Sigmoid colon (tissue), 4 donors: Measurements from ENCODE around the gene SLC16A1.

Source experiments
- CTCF ChIP-seq, 4 experiments: fragments of 450-650 bp in 3 of 4; fragments of 200-600 bp in 1 of 4; IDR thresholded peaks; one replicate each; pipeline ENCODE4 v1.5.1; 2016 to 2019; ENCODE audit warnings: antibody characterized with exemption in 4 of 4, mild to moderate bottlenecking in 3 of 4, moderate library complexity in 2 of 4
- POLR2AphosphoS5 ChIP-seq, 4 donors: sonication (generic); formaldehyde crosslinking; IDR thresholded peaks; one replicate each; pipeline ENCODE4 v1.6.1; 2017; ENCODE audit warnings: antibody characterized with exemption in 4 of 4

GRCh38 chr1:112975336-112975735, 19.3 kb upstream of the SLC16A1 start:
- TF ChIP-seq CTCF (IDR thresholded peaks at IDR 0.05) = no peak
- no peak for TF ChIP-seq POLR2AphosphoS5 (IDR thresholded peaks at IDR 0.05)
